ENCODE measurements around the gene SLC35F1.

Gene SLC35F1

GRCh38 chr6:118252474-118252873 is 345.4 kb downstream of the SLC35F1 start:
- H3K4me3 ChIP-seq (ENCODE audit: low read depth, low read length), result no peak overlapping the region

- H3K4me3 ChIP-seq (ENCODE audit: low read depth, low read length), result no peak overlapping the region
These were observed 346.7 kb downstream of the SLC35F1 start for GRCh38 chr6:118253741-118254140.

- H3K4me3 ChIP-seq (ENCODE audit: low read depth, low read length), result no peak overlapping the region
These were observed 353.8 kb downstream of the SLC35F1 start for GRCh38 chr6:118260833-118261232.

- H3K4me3 ChIP-seq (ENCODE audit: low read depth, low read length), result no peak overlapping the region
These were observed 356.9 kb downstream of the SLC35F1 start for GRCh38 chr6:118263921-118264486.

GRCh38 chr6:118269659-118270058 is 362.6 kb downstream of the SLC35F1 start:
- H3K4me3 ChIP-seq (ENCODE audit: low read depth, low read length), result no peak overlapping the region

- no peak overlapping the region for H3K4me3 ChIP-seq (ENCODE audit: low read depth, low read length)
These were observed 370.6 kb downstream of the SLC35F1 start for GRCh38 chr6:118277631-118278030.

- no peak overlapping the region for H3K4me3 ChIP-seq (ENCODE audit: low read depth, low read length)
These were observed 373.1 kb downstream of the SLC35F1 start for GRCh38 chr6:118280210-118280609.

GRCh38 chr6:118281291-118281690 is 374.2 kb downstream of the SLC35F1 start:
- no peak overlapping the region for H3K4me3 ChIP-seq (ENCODE audit: low read depth, low read length)

- no peak overlapping the region for H3K4me3 ChIP-seq (ENCODE audit: low read depth, low read length)
These were observed 376.7 kb downstream of the SLC35F1 start for GRCh38 chr6:118283766-118284165.

- no peak overlapping the region for H3K4me3 ChIP-seq (ENCODE audit: low read depth, low read length)
These were observed 377.8 kb downstream of the SLC35F1 start for GRCh38 chr6:118284736-118285360.

- H3K4me3 ChIP-seq (ENCODE audit: low read depth, low read length), result no peak overlapping the region
These were observed 378.7 kb downstream of the SLC35F1 start for GRCh38 chr6:118285791-118286190.

GRCh38 chr6:118288355-118289124 is 381.5 kb downstream of the SLC35F1 start:
- no peak overlapping the region for H3K4me3 ChIP-seq (ENCODE audit: low read depth, low read length)

- no peak overlapping the region for H3K4me3 ChIP-seq (ENCODE audit: low read depth, low read length)
These were observed 385.5 kb downstream of the SLC35F1 start for GRCh38 chr6:118292558-118292957.

GRCh38 chr6:118294906-118295305 is 387.8 kb downstream of the SLC35F1 start:
- H3K4me3 ChIP-seq (ENCODE audit: low read depth, low read length), result no peak overlapping the region

GRCh38 chr6:118295336-118295735 is 388.3 kb downstream of the SLC35F1 start:
- H3K4me3 ChIP-seq (ENCODE audit: low read depth, low read length), result no peak overlapping the region

- H3K4me3 ChIP-seq (ENCODE audit: low read depth, low read length), result no peak overlapping the region
These were observed 389.3 kb downstream of the SLC35F1 start for GRCh38 chr6:118296129-118296901.

- H3K4me3 ChIP-seq (ENCODE audit: low read depth, low read length), result no peak overlapping the region
These were observed 390.8 kb downstream of the SLC35F1 start for GRCh38 chr6:118297821-118298220.

- H3K4me3 ChIP-seq (ENCODE audit: low read depth, low read length), result no peak overlapping the region
These were observed 391.7 kb downstream of the SLC35F1 start for GRCh38 chr6:118298476-118299427.

GRCh38 chr6:118299457-118299856 is 392.4 kb downstream of the SLC35F1 start:
- H3K4me3 ChIP-seq (ENCODE audit: low read depth, low read length), result no peak overlapping the region

GRCh38 chr6:118304321-118304720 is 397.3 kb downstream of the SLC35F1 start:
- H3K4me3 ChIP-seq (ENCODE audit: low read depth, low read length), result no peak overlapping the region
